HepG2 (cell line): Measurements from ENCODE around the gene HERC4. TPM values are rescaled to one million over a fixed set of nuclear protein-coding genes. Genes with fewer than 3 reads are reported as not detected.

Experiments used
- ATAC-seq: fragments of 200-7000 bp; cut with Tn5 transposase; 3 replicates; pipeline ENCODE4 v1.9.1; 2020; ENCODE audit warnings: mild to moderate bottlenecking, moderate library complexity
- BruUV-seq: library from RNA; stranded (reverse); fragments of 400-500 nt; replicated peaks from 2 replicates; lab custom pipeline; 2021; lab: Mats Ljungman, UMichigan
- CTCF ChIA-PET: fragments of 300-600 bp; formaldehyde crosslinking; extraction: SDS; loops from one replicate; lab custom pipeline; 2021; ENCODE audit warnings: low total read pairs, inconsistent platforms, low intra/inter-chr PET ratio; lab: Yijun Ruan, JAX
- POLR2A ChIA-PET: fragments of 350-600 bp; sonication (Branson Sonifier 250); formaldehyde crosslinking; loops from one replicate; lab custom pipeline; 2020; ENCODE audit warnings: antibody characterized with exemption, inconsistent platforms; lab: Yijun Ruan, JAX
- DNase-seq: peaks from one replicate; pipeline ENCODE4 v3.0.0-alpha.2; 2015; ENCODE audit warnings: low spot score
- FAIRE-seq: peaks from 3 replicates; lab custom pipeline; 2011; peaks lifted over from hg19 to GRCh38; lab: Jason Lieb, UNC
- H2AFZ ChIP-seq: one replicate; pipeline ENCODE4 v1.6.1; 2011; ENCODE audit warnings: low read length, inconsistent platforms
- H3K27ac ChIP-seq: fragments of 300-600 bp; 3 replicates; pipeline ENCODE4 v1.8.0; 2011; ENCODE audit warnings: mixed run types, mild to moderate bottlenecking, mixed read lengths, low read length, inconsistent platforms; ENCODE audit not compliant: insufficient read depth; ENCODE audit errors: extremely low read length
- H3K27me3 ChIP-seq, 2 experiments: fragments of 200-600 bp in 1 of 2; 2 replicates in 1 of 2; 3 replicates in 1 of 2; pipeline versions ENCODE4 v1.6.0 to v1.8.0; 2011; ENCODE audit warnings: low read length in 2 of 2, mild to moderate bottlenecking in 2 of 2, moderate library complexity in 2 of 2, inconsistent platforms in 1 of 2; ENCODE audit not compliant: insufficient read depth in 2 of 2, control insufficient read depth in 1 of 2
- H3K36me3 ChIP-seq, 2 experiments: fragments of 200-600 bp in 1 of 2; replicated peaks in 1 of 2; 2 replicates in 1 of 2; 3 replicates in 1 of 2; pipeline versions ENCODE4 v1.5.1 to v1.8.0; 2011; ENCODE audit warnings: low read length in 2 of 2, inconsistent platforms in 1 of 2; ENCODE audit not compliant: insufficient read depth in 2 of 2, control insufficient read depth in 1 of 2
- H3K4me1 ChIP-seq: 2 replicates; pipeline ENCODE4 v1.5.1; 2012; ENCODE audit warnings: low read length, inconsistent platforms; ENCODE audit not compliant: insufficient read depth
- H3K4me2 ChIP-seq: 2 replicates; pipeline ENCODE4 v1.6.0; 2011; ENCODE audit warnings: low read depth, low read length, inconsistent platforms
- H3K4me3 ChIP-seq, 3 experiments: fragments of 200-600 bp in 1 of 3; sonication (generic), shearing (Covaris generic) in 1 of 3; replicated peaks in 1 of 3; 2 replicates each; pipeline ENCODE4 v1.5.1; 2011 to 2016; ENCODE audit warnings: low read length in 3 of 3, inconsistent platforms in 2 of 3, low read depth in 2 of 3, mild to moderate bottlenecking in 2 of 3, control low read depth in 1 of 3, mixed read lengths in 1 of 3; ENCODE audit not compliant: insufficient read depth in 1 of 3
- H3K79me2 ChIP-seq: one replicate; pipeline ENCODE4 v1.6.1; 2011; ENCODE audit warnings: low read length, inconsistent platforms; ENCODE audit not compliant: insufficient read depth
- H3K9ac ChIP-seq: 2 replicates; pipeline ENCODE4 v1.6.0; 2011; ENCODE audit warnings: mild to moderate bottlenecking, low read depth, low read length, inconsistent platforms; ENCODE audit not compliant: insufficient read depth
- H3K9me3 ChIP-seq: 2 replicates; pipeline ENCODE4 v1.5.1; 2012; ENCODE audit warnings: mild to moderate bottlenecking, low read length
- H4K20me1 ChIP-seq: 2 replicates; pipeline ENCODE4 v1.6.0; 2011; ENCODE audit warnings: inconsistent platforms, mild to moderate bottlenecking, low read length, moderate library complexity; ENCODE audit not compliant: insufficient read depth
- DR1 ChIP-seq: sonication (generic); formaldehyde crosslinking; IDR thresholded peaks from 2 replicates; pipeline ENCODE4 v1.8.0; 2021; ENCODE audit warnings: mild to moderate bottlenecking, missing genetic modification reagents, inconsistent platforms
- FIP1L1 ChIP-seq: fragments of 200-400 bp; formaldehyde crosslinking; IDR thresholded peaks from 2 replicates; pipeline ENCODE4 v1.6.1; 2018; ENCODE audit warnings: low read depth, mild to moderate bottlenecking, low read length, moderate library complexity, borderline replicate concordance; ENCODE audit not compliant: insufficient read depth
- GTF3A ChIP-seq: sonication (generic); formaldehyde crosslinking; conservative IDR thresholded peaks from 2 replicates; pipeline ENCODE4 v1.4.0; 2020; ENCODE audit warnings: mild to moderate bottlenecking, missing genetic modification reagents
- MAZ ChIP-seq, 2 experiments: sonication (generic) in 1 of 2; formaldehyde crosslinking in 1 of 2; IDR thresholded peaks; 2 replicates each; pipeline versions ENCODE4 v1.5.0 to v1.6.1; 2012 to 2020; ENCODE audit warnings: low read depth in 2 of 2, mild to moderate bottlenecking in 2 of 2, borderline replicate concordance in 1 of 2, improper control_type of control experiment in 1 of 2, low read length in 1 of 2, missing genetic modification reagents in 1 of 2, moderate library complexity in 1 of 2
- RERE ChIP-seq: IDR thresholded peaks from 2 replicates; pipeline ENCODE4 v1.6.1; 2016; ENCODE audit warnings: low read depth, missing genetic modification reagents, missing compliant biosample characterization
- SOX13 ChIP-seq, 3 experiments: fragments of 450-650 bp in 1 of 3; sonication (generic) in 1 of 3; formaldehyde crosslinking in 1 of 3; IDR thresholded peaks in 2 of 3; conservative IDR thresholded peaks in 1 of 3; 2 replicates each; pipeline versions ENCODE4 v1.5.0 to v1.6.1; 2016 to 2020; ENCODE audit warnings: antibody characterized with exemption in 1 of 3, mild to moderate bottlenecking in 1 of 3, missing compliant biosample characterization in 1 of 3, missing genetic modification reagents in 1 of 3, moderate library complexity in 1 of 3
- TBX3 ChIP-seq: fragments of 450-650 bp; IDR thresholded peaks from 2 replicates; pipeline ENCODE4 v1.6.1; 2017; ENCODE audit warnings: antibody characterized with exemption, mild to moderate bottlenecking, inconsistent platforms, borderline replicate concordance
- ZNF33A ChIP-seq: sonication (generic); formaldehyde crosslinking; IDR thresholded peaks from 2 replicates; pipeline ENCODE4 v1.5.1; 2020; ENCODE audit warnings: missing genetic modification reagents, mild to moderate bottlenecking, moderate library complexity, borderline replicate concordance
- ZNF747 ChIP-seq: sonication (generic); formaldehyde crosslinking; IDR thresholded peaks from 2 replicates; pipeline ENCODE4 v1.8.1; 2023; ENCODE audit warnings: missing genetic modification reagents, mild to moderate bottlenecking, borderline replicate concordance
- ZNF775 ChIP-seq: sonication (generic); formaldehyde crosslinking; IDR thresholded peaks from 2 replicates; pipeline ENCODE4 v1.4.0; 2020; ENCODE audit warnings: missing genetic modification reagents, mild to moderate bottlenecking, moderate library complexity, borderline replicate concordance
- ZSCAN30 ChIP-seq: sonication (generic); formaldehyde crosslinking; IDR thresholded peaks from 2 replicates; pipeline ENCODE4 v1.5.0; 2020; ENCODE audit warnings: mild to moderate bottlenecking, missing genetic modification reagents
- WGBS: methylation state at CpG from one replicate; pipeline ENCODE4 v1.1.6; 2017; ENCODE audit warnings: low lambda C conversion rate; 5-methylcytosine and 5-hydroxymethylcytosine counted together
- in situ Hi-C: cut with HindIII; loops from 2 replicates; pipeline ENCODE4 v1.10.0; 2017; ENCODE audit warnings: low pct_unique_long_range_greater_than_20kb; ENCODE audit not compliant: extremely low pct_ligation_motif_present
- intact Hi-C: fragments of 100-400 bp; cut with micrococcal nuclease; formaldehyde crosslinking; loops from one replicate; pipeline ENCODE4 v1.10.0; 2022; ENCODE audit not compliant: unreplicated experiment
- polyA plus RNA-seq, 8 experiments: library from polyadenylated mRNA; depleted of rRNA in 3 of 8; stranded (reverse) in 7 of 8; unstranded in 1 of 8; fragments of >200 nt; fragmentation: Illumina TruSeq in 4 of 8; extraction: Trizol in 4 of 8; gene quantifications; 2 replicates each; pipeline versions ENCODE4 v1.2.1 to v1.2.3, GENCODE V29; 2011 to 2016; ENCODE audit warnings: low read depth in 4 of 8, missing spikeins in 1 of 8, mixed read lengths in 1 of 8; ENCODE audit not compliant: insufficient read depth in 1 of 8
- total RNA-seq, 5 experiments: library from RNA; depleted of rRNA; stranded (reverse); fragments of >200 nt; fragmentation: Illumina TruSeq; extraction: Trizol; gene quantifications; 2 replicates each; pipeline ENCODE4 v1.2.3, GENCODE V29; 2016; ENCODE audit warnings: low read depth in 1 of 5
- TF ChIP-seq, protein P1 (sequence below): sonication (generic); formaldehyde crosslinking; IDR thresholded peaks from 2 replicates; pipeline ENCODE4 v1.4.0; 2020; ENCODE audit warnings: mild to moderate bottlenecking, missing genetic modification reagents

HERC4 gene
- total and polyA plus RNA-seq, 2 of the 13 experiments (the other 11 are each of a cell fraction or from before 2014, with no cell fraction given): 9.8 to 20.2 TPM

DNA sequence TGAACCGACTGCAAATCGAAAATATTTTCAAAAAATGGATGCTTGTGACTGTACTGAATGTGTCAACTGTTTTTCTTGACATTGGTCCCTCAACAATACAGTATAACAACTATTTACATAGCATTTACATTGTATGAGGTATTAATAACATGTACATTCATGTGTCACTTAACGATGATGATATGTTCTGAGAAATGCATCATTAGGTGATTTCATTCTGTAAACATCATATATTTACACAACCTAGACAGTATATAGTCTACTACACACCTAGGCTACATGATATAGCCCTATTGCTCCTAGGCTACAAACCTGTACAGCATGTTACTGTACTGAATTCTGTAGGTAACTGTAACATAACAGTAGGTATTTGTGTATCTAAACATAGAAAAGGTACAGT lies 150.9 kb downstream of the HERC4 start (continued):
- TF ChIP-seq RERE (no peak), MAZ (IDR thresholded peaks at IDR 0.05; ENCODE audit: borderline replicate concordance, low read depth, low read length) (no peak), MAZ (CRISPR knock-in tag; IDR thresholded peaks at IDR 0.05; ENCODE audit: low read depth) (no peak)
- TF ChIP-seq, all 625 proteins: peak for 0

GRCh38 chr10:67923551-67923950 lies 151.5 kb downstream of the HERC4 start:
- DNase-seq (no peak), ATAC-seq (no peak), FAIRE-seq (no peak)
- Histone ChIP-seq H3K4me1 (no peaks in the 10 kb centered on the region), H3K36me3 (peaks cover 2 to 8% of the 10 kb centered on the region in 2 experiments; a peak in 2 of 5 replicates), H4K20me1 (no peaks in the 10 kb centered on the region), H3K4me2 (no peak overlapping the region), H3K27ac (no peak overlapping the region), H3K4me3 (no peak overlapping the region), H3K9ac (no peak overlapping the region), H2AFZ (no peak overlapping the region), H3K9me3 (no peaks in the 10 kb centered on the region), H3K27me3 (no peaks in the 10 kb centered on the region), H3K79me2 (no peaks in the 10 kb centered on the region)
- WGBS: 95% methylated on average over 5 of the region's 5 CpGs
- ChIA-PET CTCF (no interaction called here), POLR2A (no interaction called here)
- in situ Hi-C loops: no loop called here
- intact Hi-C loops: no loop called here
- no TSS peak for BruUV-seq
- no peak for TF ChIP-seq DR1 (CRISPR knock-in tag)
- TF ChIP-seq GTF3A (CRISPR knock-in tag): no peak
- no peak for TF ChIP-seq SOX13 (IDR thresholded peaks at IDR 0.05)
- no peak for TF ChIP-seq SOX13 (CRISPR knock-in tag; conservative IDR thresholded peaks at IDR 0.05 in 1 of 2, IDR thresholded peaks at IDR 0.05 in 1 of 2)
- no peak for TF ChIP-seq ZNF747 (CRISPR knock-in tag)
- no peak for TF ChIP-seq ZNF33A (CRISPR knock-in tag)
- TF ChIP-seq TBX3: no peak
- no peak for TF ChIP-seq ZNF775 (CRISPR knock-in tag)
- no peak for TF ChIP-seq ZSCAN30 (CRISPR knock-in tag)
- TF ChIP-seq FIP1L1: no peak
- TF ChIP-seq, protein P1, sequence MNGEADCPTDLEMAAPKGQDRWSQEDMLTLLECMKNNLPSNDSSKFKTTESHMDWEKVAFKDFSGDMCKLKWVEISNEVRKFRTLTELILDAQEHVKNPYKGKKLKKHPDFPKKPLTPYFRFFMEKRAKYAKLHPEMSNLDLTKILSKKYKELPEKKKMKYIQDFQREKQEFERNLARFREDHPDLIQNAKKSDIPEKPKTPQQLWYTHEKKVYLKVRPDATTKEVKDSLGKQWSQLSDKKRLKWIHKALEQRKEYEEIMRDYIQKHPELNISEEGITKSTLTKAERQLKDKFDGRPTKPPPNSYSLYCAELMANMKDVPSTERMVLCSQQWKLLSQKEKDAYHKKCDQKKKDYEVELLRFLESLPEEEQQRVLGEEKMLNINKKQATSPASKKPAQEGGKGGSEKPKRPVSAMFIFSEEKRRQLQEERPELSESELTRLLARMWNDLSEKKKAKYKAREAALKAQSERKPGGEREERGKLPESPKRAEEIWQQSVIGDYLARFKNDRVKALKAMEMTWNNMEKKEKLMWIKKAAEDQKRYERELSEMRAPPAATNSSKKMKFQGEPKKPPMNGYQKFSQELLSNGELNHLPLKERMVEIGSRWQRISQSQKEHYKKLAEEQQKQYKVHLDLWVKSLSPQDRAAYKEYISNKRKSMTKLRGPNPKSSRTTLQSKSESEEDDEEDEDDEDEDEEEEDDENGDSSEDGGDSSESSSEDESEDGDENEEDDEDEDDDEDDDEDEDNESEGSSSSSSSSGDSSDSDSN (CRISPR knock-in tag): no peak
